NAMALWA (cell line): ENCODE data around the gene TSPAN5.

Experiments
- DNase-seq: peaks from one replicate; pipeline ENCODE4 v3.0.0-alpha.2; 2015; ENCODE audit warnings: low spot score

The TSPAN5 gene

DNA sequence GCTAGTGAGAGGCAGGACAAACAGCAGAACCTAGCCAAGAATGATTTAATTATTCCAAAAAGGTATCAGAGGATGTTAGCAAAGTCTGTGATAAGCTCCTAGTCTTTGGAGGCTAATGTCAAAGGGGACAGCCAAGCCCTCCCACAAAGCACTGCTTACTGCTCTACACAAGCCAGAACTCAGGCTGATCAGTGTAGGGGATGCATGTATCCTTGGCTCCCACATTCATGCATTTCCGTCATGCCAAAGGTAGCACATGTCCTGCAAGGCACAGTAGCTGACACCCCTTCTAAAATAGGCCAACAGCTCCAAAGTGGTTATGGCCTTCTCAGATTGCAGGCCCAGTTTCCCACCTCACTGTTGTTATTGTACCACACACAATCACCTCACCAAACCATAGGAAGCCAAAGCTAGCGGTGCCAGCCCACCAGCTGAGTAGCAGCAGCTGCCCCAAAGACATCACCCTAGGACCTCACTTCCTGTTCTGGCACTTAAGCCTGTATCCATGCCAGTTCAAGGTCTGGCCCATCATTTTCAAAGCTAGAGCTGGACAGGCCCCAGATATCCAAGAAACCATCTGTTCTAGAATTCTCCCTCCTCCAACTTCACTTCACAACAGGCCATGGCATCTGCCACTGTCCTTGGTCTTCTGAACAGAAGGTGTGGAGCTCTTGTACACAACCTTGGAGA lies 40.9 kb downstream of the TSPAN5 start:
- DNase-seq = no peak

- DNase-seq = no peak
Observed at GRCh38 chr4:98615991-98616390, 42.4 kb downstream of the TSPAN5 start.

DNA sequence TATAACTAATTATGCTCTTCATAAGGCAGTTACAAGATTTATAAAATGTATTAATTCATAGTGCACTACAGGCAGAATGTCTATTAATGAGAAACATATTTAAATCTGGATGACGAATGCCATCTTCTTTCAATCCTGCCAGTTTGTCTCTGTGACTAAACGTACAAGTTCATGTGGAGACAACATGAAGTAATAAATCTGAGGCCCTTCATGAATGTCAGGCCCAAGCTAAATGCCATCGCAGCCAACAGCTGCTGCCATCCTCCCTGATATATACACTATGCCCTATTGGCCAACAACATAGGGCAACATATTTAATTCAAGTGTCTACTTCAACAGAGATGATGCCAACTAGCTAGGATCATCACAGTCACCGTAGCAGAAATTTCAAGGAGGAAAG lies 43.7 kb downstream of the TSPAN5 start:
- no peak for DNase-seq

GRCh38 chr4:98614094-98614493 lies 44.3 kb downstream of the TSPAN5 start:
- DNase-seq = no peak

GRCh38 chr4:98613453-98614075 lies 44.8 kb downstream of the TSPAN5 start:
- DNase-seq = peak; percentile 4

DNA sequence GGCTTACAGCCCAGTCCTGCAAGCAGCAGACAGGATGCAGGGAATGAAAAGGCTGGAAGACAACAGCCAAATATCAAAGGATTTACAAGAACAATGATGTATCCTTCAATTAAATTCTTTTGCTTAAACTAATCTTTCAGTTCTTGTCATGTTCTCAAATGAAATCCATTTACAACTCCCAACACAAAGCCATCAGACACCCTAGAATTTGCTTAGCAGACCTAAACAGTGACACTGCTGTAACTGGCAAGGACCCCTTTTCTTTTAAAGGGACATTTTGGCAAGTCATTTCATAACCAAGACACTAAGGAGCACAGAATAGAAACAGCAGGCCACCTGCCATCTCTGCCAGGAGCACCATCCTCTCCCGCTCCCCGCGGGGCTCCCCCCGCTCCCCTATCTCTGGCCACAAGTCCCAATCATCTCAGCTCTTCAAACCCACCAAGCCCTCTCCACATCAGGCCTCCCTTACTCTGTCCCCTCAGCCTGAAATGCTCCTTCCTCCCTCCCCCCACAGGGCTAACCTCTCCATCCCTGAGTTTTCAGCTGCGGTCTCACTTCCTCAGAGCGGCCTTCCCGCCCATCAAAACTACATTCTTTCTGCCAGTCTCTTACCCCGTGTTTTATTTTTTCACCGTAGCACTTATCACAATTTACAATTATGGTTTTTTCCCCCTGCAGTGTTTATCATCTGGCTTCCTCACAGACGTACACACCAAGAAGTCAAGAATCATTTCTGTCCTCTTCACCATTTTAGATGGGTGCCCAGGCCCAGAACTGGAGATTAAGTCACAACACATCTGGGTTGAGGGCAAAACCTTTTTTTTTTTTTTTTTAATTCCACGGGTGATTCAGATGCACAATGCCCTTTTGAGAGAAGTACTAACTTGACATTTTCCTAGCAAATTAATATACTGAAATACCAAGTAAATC lies 45.8 kb downstream of the TSPAN5 start:
- DNase-seq = no peak

DNA sequence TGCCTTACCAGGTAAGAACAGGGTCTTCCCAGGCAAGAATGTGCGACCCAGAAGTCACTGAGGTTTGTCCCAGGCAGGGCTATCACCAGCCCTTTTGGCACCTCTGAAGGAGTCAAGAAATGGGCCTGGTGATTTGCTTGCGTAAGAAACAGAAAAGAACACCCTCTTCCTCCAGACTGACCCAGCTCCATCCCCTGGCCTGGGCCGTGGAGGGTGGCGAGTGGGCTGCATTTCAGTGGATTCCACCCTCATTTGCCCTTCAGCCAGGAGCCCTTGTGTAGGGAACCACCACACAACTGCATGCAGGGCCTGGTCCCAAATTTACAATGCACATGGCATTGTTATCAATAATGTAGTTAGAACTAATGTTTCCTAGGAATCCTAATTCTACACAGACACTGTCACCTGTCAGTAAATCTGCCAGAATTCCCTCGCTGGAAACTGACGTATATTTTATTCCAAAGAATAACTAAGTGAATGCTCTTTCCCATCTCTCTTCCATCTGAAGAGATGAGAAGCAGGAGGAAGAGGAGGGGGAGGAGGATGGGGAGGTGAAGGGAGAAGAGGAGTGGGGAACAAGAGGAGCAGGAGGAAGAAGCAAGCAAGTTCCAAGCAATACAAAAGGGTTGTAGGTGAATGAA lies 46.6 kb downstream of the TSPAN5 start:
- DNase-seq = no peak

GRCh38 chr4:98610926-98611676 lies 47.3 kb downstream of the TSPAN5 start:
- DNase-seq = no peak

- DNase-seq = no peak
Observed at GRCh38 chr4:98610431-98610830, 48.0 kb downstream of the TSPAN5 start.

DNA sequence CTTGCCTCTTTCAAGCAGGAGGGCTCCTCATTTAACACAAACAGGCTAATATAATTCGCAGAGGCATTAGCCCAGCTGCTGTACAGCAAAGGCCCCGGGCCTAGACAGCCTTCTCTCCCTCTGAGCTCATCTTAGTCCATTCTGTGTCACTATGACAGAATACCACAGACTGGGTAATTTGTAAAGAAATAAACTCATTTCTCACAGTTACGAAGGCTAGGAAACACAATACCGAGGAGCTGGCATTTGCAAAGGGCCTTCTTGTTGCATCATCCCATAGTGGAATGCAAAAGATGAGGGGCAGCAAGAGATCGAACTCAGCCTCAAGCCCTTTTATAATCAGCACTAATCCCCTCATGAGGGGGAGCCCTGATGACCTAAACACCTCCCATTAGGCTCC lies 48.5 kb downstream of the TSPAN5 start:
- no peak for DNase-seq

DNA sequence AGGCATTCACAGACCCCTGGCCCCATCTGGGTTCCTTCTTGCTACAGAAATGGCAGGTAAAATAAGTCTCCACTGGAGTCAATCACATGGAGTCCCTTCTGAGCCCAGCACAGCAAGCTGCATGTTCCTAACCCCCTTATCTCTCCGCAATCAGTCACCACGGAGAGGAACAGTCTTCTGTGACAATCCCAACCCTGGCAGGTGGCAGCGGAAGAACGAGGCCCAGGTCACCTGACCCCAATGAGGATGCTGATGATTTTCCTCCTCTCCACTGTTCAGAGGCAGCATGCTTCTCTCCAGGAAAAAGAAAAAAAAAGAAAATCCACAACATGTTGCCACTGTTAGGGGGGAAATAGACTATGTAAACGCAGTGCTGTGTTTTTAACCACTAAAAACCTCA lies 50.1 kb downstream of the TSPAN5 start:
- no peak for DNase-seq

GRCh38 chr4:98606894-98607293 lies 51.5 kb downstream of the TSPAN5 start:
- DNase-seq = no peak

DNA sequence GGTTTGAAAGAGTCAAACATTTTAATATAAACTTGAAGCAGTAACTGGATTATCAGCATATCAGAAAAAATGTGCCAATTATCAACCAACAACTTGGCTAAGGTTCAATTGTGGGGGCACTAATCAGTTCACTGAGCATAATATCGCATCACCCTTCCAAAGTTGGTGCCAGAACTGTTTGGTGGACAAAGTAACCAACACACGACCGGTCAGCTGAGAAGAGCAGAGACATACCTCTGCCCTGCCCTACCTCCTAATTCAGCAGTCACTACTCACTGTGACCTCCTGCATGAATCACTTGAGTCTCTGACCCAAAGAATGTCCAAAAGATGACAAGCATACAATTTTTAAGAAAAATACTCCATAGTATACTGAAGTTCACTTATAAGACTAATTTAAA lies 53.2 kb downstream of the TSPAN5 start:
- no peak for DNase-seq

DNA sequence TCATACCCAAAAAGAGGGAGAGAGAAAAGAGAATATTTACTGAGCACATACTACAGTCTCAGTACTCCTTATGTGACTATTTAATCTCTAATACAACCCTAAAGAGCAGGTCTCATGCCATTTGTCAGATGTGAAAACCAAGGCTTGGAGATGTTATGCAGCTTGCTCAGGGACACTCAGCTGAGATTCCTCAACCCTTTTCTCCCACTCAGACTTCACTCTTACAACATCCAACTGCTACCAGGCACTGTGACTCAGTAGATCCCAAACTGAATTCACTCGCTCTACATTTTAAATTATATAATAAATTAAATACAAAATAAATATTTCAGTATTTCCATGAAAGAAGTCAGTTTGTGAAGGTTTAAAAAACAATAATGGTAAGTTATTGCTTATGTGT lies 53.7 kb downstream of the TSPAN5 start:
- no peak for DNase-seq

DNA sequence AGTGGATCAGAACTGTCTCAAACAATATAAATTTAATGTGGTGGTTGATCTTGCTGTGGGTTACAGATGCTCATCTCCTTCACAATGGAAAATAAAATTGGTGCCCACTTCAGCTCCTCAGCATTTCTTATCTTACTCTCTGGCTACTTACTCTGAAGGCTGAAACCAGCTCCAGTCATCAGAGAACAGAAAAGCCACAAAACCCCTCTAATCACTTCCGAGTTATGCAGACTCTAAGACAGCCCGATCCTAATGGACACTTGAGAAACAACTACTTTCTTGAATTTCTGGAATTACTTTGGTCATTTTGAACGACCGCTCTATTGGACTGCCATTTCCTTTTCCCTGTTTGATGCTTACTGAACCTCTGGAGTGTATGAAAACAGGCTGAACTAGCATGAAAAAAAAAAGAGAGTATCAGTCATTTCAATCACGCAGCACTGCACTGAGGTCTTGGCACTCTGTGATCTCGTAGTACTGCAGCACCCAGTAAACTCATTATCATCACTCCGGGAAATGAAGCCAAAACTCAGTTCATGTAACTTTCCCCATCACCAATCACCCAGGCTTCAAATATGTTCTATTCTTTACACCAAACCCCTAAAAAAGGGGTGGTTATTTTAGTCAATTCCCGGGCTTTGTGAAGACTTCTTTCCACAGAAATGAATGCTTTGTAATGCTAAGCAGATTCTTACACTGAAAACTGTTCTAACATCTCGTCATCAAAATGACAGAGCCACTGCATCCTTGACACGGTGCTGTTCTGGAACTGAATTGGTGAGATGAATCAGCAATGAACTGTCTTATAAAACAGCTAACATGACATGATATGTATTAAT lies 54.5 kb downstream of the TSPAN5 start:
- DNase-seq = no peak

DNA sequence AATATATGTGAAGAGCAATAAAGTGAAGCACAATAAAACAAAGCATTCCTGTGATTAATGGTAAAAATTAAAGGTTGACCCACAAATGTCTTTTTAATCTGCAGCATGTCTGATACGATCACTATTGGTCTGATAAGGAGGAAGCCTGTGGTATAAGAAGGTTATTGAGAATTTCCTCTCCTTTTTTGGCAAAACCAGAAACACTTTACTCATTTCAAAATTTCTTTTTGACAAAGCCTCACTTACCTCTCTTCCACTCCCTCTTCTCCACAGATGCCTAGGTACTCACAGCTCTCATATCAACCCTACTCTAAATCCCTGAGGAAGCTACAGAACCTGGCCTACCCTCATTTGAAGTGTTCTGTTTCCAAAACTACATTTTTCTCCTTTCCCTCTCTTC lies 56.1 kb downstream of the TSPAN5 start:
- DNase-seq = no peak

GRCh38 chr4:98601708-98602107 lies 56.7 kb downstream of the TSPAN5 start:
- no peak for DNase-seq

DNA sequence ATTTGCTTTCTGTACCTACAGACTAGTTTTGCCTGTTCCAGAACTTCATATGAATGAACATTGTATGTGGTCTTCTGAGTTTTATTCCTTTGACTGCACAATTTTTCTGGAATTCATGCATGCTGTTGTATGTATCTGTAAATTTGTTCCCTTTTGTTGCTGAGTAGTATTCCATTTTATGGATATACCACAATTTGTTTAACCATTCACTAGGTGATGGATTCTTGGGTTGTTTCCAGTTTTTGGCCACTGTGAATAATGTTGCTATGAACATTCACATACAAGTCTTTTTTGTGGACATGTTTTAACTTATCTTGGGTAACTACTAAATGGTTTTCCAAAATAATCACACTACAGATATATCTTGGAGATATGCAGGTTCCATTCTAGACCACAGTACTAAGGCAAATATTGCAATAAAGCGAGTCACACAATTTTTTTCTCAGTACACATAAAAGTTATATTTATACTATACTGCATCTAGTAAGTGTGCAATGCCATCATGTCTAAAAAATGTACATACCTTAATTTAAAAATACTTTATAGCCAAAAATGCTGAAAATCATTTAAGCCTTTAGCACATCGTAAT lies 58.7 kb downstream of the TSPAN5 start:
- no peak for DNase-seq

GRCh38 chr4:98586962-98587354 lies 71.5 kb downstream of the TSPAN5 start:
- no peak for DNase-seq

GRCh38 chr4:98586291-98586961 lies 72.0 kb downstream of the TSPAN5 start:
- DNase-seq = no peak
